GM19397 (cell line): ENCODE measurements around the gene RRP12.
"Not testable (repeated sequence)": the region's sequence is repeated elsewhere in the genome, so short reads cannot be mapped to it uniquely, and the experiment has no call there.

Experiments
- ATAC-seq: cut with Tn5 transposase; IDR thresholded peaks from one replicate; pipeline ENCODE4 v1.9.1; 2021; ENCODE audit warnings: mild to moderate bottlenecking, moderate library complexity; ENCODE audit not compliant: unreplicated experiment

The RRP12 gene

GRCh38 chr10:97408496-97408992 is 7.4 kb upstream of the RRP12 start:
- ATAC-seq: no peak

- no peak for ATAC-seq
Measured at GRCh38 chr10:97407952-97408248, 6.8 kb upstream of the RRP12 start.

GRCh38 chr10:97407211-97407951 is 6.2 kb upstream of the RRP12 start:
- peak; percentile 83 for ATAC-seq

- ATAC-seq: not testable (repeated sequence)
Measured at GRCh38 chr10:97406483-97406882, 5.3 kb upstream of the RRP12 start.

DNA sequence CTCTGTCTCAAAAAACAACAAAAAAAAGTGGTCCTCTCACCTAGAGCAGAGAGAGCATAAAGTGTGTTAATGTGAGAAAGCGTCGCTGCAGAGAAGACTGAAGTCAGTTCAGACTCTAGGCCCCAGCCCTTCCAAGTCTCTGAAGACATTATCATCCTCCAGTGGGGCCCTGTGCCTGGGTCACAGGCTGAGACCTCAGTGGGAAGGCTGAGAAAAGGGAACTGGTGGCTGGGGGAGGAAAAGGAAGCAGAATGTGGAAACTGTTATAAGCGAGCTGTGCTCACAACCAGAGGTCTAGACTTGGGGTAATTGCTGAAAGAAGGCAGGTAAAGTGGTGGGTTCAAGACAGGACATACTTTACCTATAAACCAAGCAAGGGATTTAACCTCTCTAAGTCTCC is 4.9 kb upstream of the RRP12 start:
- ATAC-seq: no peak

- no peak for ATAC-seq
Measured at GRCh38 chr10:97404044-97404443, 2.9 kb upstream of the RRP12 start.

- ATAC-seq: no peak
Measured at GRCh38 chr10:97401455-97401919, 347 bp upstream of the RRP12 start.

GRCh38 chr10:97399843-97400545 is 1.1 kb downstream of the RRP12 start:
- no peak for ATAC-seq

DNA sequence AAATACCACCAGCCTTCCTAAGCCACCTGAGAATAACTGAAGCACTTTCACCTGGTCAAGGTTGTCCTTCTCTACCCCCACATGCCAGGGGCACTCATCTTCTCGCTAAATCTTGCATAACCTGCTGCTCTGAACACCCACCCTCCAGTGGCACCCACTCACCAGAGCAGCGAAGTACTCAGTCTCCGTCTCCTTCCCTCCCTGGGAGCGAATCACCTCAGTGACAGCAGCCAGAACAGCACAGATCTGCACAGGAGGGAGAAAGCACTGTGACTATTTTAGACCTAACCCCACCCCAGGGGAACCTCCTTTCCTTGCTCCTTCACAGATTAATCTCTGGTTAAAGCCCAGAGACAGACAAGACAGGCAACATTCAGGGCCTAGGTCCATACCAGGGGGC is 5.1 kb downstream of the RRP12 start:
- ATAC-seq: no peak

GRCh38 chr10:97393034-97393573 is 8.0 kb downstream of the RRP12 start:
- ATAC-seq: no peak

DNA sequence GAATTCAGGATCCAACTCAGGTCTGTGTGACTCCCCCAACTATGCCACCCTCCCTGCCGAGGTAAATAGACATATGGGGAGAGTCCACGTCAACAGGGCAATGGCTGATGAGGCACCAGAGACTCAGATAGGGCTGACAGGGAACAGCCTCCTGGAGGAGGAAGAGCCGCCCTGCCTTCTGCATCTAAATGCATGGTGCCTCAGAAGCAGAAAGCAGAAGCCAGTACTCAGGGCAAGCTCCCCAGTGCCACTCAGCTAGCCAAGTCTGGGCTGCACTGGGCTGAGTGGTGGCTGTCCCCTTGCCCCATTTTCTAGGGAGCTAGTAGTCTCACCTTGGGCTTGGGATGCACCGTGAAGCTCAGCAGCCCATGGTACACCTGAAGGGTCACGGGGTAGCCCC is 11.0 kb downstream of the RRP12 start:
- no peak for ATAC-seq

DNA sequence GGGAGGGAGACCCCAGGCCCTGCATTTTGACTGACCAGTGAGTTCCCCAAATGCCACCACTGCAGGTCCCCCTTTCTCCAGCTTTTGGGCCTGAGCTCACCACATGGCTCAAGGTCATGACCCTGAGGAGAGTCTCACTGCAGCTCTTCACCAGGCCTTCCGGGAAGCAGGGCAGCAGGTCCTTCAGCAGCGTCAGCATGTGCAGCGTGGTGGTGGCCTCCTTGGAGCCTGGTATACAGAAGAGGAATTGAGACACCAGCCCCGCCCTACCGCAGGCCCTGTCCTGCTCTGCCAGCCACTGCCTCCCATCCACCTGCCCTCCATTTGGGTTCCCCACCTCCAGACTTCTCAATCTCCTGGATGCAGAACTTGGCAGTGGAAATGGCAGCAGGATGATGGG is 13.0 kb downstream of the RRP12 start:
- no peak for ATAC-seq

- no peak for ATAC-seq
Measured at GRCh38 chr10:97385565-97385964, 15.6 kb downstream of the RRP12 start.

- ATAC-seq: no peak
Measured at GRCh38 chr10:97384641-97385040, 16.5 kb downstream of the RRP12 start.

DNA sequence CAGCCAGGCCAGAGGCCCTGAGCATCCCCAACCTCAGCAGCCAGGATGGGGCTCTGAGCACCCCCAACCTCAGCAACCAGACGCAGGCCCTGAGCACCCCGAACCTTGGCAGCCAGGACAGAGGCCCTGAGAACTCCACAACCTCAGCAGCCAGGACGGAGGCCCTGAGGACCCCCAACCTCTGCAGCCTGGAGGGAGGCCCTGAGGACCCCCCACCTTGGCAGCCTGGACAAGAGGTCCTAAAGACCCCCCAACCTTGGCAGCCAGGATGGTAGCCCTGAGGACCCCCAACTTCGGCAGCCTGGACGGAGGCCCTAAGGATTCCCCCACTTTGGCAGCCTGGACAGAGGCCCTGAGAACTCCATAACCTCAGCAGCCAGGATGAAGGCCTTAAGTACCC is 17.0 kb downstream of the RRP12 start:
- no peak for ATAC-seq

- no peak for ATAC-seq
Measured at GRCh38 chr10:97383159-97383558, 18.0 kb downstream of the RRP12 start.

DNA sequence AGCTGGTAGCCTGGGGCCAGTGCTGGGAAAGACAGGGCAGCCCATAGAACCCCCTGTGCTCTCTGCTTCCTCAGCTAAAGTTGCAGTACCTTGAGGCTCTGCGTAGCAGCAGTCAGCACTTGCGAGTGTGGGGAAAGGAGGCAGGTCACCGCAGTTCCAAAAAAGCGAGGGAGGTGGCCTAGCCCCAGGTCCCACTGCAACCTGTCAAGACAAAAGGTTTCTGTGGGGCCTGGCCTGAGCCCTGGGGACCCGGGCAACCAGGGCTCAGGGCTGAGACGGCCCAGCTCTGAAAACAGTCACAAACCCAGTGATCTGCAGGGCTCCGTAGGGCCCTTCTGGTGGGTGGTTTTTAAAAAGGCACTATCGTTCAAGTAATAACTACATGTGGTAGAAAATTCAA is 19.5 kb downstream of the RRP12 start:
- ATAC-seq: no peak

GRCh38 chr10:97380516-97380915 is 20.6 kb downstream of the RRP12 start:
- ATAC-seq: no peak

- no peak for ATAC-seq
Measured at GRCh38 chr10:97378933-97379921, 21.9 kb downstream of the RRP12 start.

DNA sequence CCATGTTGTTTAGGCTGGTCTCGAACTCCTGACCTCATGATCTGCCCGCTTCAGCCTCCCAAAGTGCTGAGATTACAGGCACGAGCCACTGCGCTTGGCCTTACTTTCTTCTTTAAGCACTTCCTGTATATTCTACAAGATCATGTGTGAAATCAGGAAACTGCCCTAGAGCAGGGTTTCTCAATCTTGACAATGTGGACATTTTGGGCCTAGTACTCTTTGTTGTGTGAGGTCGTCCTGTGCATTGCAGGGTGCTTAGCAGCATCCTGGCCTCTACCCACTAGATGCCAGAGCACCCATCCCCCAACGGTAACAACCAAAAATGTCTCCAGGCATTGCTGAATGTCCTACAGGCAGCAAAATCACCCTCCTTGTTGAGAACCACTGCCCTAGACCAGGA is 24.7 kb downstream of the RRP12 start:
- no peak for ATAC-seq

DNA sequence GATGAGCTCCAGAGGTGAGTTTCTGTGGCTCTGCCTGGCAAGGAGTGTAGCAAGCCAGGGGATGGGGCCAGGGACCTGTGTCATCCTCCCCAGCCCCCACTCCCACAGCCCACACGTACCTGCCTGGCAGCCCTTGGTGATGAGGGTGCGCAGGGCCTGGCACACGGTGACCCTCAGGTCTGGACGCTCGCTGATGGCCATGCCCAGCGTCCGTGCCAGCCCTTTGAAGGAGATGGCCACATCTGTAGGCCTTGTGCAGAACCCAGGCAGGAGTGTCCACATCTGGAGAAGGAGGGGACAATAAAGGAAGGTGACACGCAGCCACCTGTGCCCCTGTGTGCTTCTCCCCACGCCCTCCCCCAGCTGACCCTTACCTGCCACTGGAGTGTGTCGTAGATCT is 27.7 kb downstream of the RRP12 start:
- ATAC-seq: no peak
